GM19372 (cell line): ENCODE data around the gene PCDHGB5.
"Not testable (repeated sequence)": the region's sequence is repeated elsewhere in the genome, so short reads cannot be mapped to it uniquely, and the experiment has no call there.

Source experiments
- ATAC-seq: cut with Tn5 transposase; IDR thresholded peaks from one replicate; pipeline ENCODE4 v1.9.1; 2021; ENCODE audit warnings: mild to moderate bottlenecking, low read depth, moderate library complexity; ENCODE audit not compliant: unreplicated experiment

PCDHGB5 gene

DNA sequence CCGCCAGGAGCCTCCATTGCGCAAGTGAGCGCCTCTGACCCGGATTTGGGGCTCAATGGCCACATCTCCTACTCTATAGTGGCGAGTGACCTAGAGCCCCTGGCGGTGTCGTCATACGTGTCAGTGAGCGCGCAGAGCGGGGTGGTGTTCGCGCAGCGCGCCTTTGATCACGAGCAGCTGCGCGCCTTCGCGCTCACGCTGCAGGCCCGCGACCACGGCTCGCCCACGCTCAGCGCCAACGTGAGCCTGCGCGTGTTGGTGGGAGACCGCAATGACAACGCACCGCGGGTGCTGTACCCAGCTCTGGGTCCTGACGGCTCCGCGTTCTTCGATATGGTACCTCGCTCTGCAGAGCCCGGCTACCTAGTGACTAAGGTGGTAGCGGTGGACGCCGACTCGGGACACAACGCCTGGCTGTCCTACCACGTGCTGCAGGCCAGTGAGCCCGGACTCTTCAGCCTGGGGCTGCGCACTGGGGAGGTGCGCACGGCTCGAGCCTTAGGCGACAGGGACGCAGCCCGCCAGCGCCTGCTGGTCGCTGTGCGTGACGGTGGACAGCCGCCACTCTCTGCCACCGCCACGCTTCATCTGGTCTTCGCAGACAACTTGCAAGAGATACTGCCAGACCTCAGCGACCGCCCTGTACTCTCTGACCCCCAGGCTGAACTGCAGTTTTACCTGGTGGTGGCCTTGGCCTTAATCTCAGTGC, 12.0 kb downstream of the PCDHGB5 start:
- no peak for ATAC-seq

DNA sequence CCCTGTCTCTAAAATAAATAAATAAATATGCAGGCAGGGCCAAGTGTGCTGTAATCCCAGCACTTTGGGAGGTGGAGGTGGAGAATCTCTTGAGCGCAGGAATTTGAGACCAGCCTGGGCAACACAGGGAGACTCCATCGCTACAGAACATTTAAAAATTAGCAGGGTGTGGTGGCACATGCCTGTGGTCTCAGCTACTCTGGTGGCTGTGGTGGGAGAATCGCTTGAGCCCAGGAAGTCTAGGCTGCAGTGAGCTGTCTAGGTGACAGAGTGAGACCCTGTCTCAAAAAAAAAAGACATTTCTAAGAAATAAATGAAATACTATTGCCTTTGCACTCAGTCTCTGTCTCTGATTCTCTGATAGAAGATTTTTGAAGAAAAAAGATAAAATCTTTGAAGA, 13.8 kb downstream of the PCDHGB5 start:
- no peak for ATAC-seq

DNA sequence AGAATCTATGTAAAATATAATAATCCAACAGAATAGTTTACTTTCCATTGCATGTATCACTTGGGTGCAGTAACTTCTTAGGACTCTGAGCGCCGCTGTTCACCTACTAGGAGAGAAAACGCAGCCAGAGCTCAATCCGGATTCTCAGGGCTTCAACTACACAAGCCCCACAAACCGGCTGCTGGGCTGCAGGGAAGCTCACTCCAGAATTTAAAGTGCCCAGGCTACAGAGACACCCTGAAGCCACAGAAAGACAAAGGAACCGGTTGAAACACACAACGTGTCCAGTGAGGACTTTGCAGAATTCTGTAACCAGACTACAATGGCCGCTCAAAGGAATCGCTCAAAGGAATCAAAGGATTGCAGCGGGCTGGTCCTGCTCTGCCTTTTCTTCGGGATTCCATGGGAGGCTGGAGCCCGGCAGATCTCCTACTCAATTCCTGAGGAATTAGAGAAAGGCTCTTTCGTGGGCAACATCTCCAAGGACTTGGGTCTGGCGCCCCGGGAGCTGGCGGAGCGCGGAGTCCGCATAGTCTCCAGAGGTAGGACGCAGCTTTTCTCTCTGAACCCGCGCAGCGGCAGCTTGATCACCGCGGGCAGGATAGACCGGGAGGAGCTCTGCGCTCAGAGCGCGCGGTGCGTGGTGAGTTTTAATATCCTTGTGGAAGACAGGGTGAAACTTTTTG, 15.2 kb downstream of the PCDHGB5 start, which contains the start of gene PCDHGA10:
Gene PCDHGA10 (plus strand): TSS at position 134 of the 686 bp plus-strand sequence. CDS start 189 bp downstream, at position 323.
- ATAC-seq = peak; percentile 92

DNA sequence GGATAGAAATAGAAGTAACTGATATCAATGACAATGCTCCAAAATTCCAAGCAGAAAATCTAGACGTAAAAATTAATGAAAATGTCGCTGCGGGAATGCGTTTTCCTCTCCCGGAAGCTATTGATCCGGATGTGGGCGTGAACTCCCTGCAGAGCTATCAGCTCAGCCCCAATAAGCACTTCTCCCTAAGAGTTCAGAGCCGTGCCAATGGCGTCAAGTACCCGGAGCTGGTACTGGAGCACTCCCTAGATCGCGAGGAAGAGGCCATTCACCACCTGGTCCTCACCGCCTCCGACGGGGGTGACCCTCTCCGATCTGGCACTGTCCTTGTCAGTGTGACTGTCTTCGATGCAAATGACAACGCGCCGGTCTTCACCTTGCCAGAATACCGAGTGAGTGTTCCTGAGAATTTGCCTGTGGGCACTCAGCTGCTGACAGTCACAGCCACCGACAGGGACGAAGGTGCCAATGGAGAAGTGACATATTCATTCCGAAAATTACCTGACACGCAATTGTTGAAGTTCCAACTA, 15.9 kb downstream of the PCDHGB5 start:
- ATAC-seq = no peak

DNA sequence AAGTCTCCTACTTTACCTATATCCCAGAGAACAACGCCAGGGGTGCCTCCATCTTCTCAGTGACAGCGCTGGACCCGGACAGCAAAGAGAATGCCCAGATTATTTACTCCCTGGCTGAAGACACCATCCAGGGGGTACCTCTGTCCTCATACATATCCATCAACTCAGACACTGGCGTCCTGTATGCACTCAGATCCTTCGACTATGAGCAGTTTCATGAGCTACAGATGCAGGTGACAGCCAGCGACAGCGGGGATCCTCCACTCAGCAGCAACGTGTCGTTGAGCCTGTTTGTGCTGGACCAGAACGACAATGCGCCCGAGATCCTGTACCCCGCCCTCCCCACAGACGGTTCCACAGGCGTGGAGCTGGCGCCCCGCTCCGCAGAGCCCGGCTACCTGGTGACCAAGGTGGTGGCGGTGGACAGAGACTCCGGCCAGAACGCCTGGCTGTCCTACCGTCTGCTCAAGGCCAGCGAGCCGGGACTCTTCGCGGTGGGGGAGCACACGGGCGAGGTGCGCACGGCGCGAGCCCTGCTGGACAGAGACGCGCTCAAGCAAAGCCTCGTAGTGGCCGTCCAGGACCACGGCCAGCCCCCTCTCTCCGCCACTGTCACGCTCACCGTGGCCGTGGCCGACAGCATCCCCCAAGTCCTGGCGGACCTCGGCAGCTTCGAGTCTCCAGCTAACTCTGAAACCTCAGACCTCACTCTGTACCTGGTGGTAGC, 17.0 kb downstream of the PCDHGB5 start:
- ATAC-seq = not testable (repeated sequence)

DNA sequence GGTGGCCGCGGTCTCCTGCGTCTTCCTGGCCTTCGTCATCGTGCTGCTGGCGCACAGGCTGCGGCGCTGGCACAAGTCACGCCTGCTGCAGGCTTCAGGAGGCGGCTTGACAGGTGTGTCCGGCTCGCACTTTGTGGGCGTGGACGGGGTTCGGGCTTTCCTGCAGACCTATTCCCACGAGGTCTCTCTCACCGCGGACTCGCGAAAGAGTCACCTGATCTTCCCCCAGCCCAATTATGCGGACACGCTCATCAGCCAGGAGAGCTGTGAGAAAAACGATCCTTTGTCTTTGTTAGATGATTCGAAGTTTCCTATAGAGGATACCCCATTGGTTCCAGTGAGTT, 17.5 kb downstream of the PCDHGB5 start:
- ATAC-seq = not testable (repeated sequence)

DNA sequence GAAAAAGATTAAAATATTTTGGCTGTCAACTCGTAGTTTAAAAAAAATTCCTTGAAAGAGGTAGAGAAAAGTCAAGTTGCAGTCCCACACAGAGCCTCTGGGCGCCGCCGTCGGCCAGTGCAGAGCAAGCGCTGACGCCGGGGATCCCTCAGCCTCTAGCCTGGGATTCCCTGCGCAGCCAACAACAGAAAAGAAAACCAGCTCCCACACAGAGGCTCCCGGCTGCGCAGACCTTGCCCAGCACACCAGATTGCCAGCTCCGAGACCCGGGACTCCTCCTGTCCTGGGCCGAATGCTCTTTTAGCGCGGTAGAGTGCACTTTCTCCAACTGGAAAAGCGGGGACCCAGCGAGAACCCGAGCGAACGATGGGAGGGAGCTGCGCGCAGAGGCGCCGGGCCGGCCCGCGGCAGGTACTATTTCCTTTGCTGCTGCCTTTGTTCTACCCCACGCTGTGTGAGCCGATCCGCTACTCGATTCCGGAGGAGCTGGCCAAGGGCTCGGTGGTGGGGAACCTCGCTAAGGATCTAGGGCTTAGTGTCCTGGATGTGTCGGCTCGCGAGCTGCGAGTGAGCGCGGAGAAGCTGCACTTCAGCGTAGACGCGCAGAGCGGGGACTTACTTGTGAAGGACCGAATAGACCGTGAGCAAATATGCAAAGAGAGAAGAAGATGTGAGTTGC, 19.9 kb downstream of the PCDHGB5 start, which contains the start of gene PCDHGB7:
Gene PCDHGB7 (plus strand): TSS at position 184 of the 679 bp plus-strand sequence. CDS start 183 bp downstream, at position 367.
- ATAC-seq = not testable (repeated sequence)

DNA sequence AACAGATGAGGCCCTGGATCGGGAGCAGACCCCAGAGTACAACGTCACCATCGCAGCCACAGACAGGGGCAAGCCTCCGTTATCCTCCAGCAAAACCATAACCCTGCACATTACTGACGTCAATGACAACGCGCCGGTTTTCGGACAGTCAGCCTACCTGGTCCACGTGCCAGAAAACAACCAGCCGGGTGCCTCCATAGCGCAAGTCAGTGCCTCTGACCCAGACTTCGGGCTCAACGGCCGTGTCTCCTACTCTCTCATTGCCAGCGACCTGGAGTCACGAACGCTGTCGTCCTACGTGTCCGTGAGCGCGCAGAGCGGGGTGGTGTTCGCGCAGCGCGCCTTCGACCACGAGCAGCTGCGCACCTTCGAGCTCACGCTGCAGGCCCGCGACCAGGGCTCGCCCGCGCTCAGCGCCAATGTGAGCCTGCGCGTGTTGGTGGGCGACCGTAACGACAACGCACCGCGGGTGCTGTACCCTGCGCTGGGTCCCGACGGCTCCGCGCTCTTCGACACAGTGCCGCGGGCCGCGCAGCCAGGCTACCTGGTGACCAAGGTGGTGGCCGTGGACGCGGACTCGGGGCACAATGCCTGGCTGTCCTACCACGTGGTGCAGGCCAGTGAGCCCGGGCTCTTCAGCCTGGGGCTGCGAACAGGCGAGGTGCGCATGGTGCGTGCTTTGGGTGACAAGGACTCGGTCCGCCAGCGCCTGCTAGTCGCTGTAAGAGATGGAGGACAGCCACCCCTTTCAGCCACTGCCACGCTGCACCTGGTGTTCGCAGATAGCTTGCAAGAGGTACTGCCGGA, 21.5 kb downstream of the PCDHGB5 start:
- ATAC-seq = no peak

DNA sequence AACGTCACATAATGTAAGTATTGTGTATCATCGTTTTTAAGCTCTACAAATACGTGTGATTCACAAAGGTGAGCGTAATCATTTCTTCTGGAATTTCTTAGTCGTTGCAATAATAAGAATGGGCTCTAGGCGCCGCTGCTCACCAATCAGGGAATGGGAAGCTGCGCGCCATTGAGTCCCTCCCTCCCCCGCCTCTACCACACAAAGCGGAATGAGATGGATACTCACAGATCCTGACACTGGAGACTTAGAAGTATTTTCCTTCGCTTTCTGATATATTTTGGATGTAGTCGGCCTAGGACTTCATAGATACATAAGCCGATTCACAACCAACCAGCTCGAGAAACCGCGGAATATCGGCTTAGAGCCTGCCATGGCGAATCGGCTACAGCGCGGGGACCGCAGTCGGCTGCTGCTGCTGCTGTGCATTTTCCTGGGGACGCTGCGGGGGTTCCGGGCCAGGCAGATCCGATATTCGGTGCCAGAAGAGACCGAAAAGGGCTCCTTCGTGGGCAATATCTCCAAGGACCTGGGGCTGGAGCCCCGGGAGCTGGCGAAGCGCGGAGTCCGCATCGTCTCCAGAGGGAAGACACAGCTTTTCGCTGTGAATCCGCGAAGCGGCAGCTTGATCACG, 23.2 kb downstream of the PCDHGB5 start, which contains the start of gene PCDHGA11:
Gene PCDHGA11 (plus strand): TSS at position 197 of the 634 bp plus-strand sequence. CDS start 177 bp downstream, at position 374.
- no peak for ATAC-seq

DNA sequence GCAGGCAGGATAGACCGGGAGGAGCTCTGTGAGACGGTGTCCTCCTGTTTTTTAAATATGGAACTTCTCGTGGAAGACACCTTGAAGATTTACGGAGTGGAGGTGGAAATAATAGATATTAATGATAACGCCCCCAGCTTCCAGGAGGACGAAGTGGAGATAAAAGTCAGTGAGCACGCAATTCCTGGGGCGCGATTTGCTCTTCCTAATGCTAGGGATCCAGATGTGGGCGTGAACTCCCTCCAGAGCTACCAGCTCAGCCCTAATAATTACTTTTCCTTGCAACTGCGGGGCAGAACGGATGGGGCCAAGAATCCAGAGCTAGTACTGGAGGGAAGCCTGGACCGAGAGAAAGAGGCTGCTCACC, 23.7 kb downstream of the PCDHGB5 start:
- ATAC-seq = no peak

DNA sequence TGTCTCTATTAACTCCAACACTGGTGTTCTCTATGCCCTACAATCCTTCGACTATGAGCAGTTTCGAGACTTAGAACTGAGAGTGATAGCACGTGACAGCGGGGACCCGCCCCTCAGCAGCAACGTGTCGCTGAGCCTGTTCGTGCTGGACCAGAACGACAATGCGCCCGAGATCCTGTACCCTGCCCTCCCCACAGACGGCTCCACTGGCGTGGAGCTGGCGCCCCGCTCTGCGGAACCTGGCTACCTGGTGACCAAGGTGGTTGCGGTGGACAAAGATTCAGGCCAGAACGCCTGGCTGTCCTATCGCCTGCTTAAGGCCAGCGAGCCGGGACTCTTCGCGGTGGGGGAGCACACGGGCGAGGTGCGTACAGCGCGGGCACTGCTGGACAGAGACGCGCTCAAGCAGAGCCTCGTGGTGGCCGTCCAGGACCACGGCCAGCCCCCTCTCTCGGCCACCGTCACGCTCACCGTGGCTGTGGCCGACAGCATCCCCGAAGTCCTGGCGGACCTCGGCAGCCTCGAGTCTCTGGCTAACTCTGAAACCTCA, 25.1 kb downstream of the PCDHGB5 start:
- no peak for ATAC-seq

DNA sequence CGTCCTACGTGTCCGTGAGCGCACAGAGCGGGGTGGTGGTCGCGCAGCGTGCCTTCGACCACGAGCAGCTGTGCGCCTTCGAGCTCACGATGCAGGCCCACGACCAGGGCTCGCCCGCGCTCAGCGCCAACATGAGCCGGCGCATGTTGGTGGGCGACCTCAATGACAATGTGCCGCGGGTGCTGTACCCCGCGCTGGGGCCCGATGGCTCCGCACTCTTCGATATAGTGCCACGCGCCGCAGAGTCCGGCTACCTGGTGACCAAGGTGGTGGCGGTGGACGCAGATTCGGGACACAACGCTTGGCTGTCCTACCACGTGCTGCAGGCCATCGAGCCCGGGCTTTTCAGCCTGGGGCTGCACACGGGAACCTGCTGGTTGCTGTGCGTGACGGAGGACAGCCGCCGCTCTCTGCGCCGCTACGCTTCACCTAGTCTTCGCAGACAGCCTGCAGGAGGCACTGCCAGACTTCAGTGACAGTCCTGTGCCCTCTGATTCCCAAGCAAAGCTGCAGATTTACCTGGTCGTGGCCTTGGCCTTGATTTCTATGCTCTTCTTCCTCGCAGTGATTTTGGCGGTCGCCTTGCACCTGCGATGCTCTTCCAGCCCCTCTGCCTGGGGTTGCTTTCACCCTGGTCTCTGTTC, 30.2 kb downstream of the PCDHGB5 start:
- ATAC-seq = no peak

DNA sequence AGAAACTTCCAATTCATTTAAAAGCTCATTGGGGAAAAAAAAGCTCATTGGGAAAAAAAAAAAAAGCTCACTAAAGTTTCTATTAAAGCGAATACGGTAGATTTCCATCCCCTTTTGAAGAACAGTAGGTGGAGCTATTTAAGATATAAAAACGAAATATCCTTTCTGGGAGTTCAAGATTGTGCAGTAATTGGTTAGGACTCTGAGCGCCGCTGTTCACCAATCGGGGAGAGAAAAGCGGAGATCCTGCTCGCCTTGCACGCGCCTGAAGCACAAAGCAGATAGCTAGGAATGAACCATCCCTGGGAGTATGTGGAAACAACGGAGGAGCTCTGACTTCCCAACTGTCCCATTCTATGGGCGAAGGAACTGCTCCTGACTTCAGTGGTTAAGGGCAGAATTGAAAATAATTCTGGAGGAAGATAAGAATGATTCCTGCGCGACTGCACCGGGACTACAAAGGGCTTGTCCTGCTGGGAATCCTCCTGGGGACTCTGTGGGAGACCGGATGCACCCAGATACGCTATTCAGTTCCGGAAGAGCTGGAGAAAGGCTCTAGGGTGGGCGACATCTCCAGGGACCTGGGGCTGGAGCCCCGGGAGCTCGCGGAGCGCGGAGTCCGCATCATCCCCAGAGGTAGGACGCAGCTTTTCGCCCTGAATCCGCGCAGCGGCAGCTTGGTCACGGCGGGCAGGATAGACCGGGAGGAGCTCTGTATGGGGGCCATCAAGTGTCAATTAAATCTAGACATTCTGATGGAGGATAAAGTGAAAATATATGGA, 32.8 kb downstream of the PCDHGB5 start, which contains the start of gene PCDHGA12:
Gene PCDHGA12 (plus strand): TSS at position 176 of the 782 bp plus-strand sequence. CDS start 253 bp downstream, at position 429.
- peak; percentile 89 for ATAC-seq

DNA sequence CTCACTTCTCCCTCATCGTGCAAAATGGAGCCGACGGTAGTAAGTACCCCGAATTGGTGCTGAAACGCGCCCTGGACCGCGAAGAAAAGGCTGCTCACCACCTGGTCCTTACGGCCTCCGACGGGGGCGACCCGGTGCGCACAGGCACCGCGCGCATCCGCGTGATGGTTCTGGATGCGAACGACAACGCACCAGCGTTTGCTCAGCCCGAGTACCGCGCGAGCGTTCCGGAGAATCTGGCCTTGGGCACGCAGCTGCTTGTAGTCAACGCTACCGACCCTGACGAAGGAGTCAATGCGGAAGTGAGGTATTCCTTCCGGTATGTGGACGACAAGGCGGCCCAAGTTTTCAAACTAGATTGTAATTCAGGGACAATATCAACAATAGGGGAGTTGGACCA, 33.5 kb downstream of the PCDHGB5 start:
- no peak for ATAC-seq

DNA sequence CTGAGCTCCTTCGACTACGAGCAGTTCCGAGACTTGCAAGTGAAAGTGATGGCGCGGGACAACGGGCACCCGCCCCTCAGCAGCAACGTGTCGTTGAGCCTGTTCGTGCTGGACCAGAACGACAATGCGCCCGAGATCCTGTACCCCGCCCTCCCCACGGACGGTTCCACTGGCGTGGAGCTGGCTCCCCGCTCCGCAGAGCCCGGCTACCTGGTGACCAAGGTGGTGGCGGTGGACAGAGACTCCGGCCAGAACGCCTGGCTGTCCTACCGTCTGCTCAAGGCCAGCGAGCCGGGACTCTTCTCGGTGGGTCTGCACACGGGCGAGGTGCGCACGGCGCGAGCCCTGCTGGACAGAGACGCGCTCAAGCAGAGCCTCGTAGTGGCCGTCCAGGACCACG, 34.6 kb downstream of the PCDHGB5 start:
- ATAC-seq = not testable (repeated sequence)

DNA sequence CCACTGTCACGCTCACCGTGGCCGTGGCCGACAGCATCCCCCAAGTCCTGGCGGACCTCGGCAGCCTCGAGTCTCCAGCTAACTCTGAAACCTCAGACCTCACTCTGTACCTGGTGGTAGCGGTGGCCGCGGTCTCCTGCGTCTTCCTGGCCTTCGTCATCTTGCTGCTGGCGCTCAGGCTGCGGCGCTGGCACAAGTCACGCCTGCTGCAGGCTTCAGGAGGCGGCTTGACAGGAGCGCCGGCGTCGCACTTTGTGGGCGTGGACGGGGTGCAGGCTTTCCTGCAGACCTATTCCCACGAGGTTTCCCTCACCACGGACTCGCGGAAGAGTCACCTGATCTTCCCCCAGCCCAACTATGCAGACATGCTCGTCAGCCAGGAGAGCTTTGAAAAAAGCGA, 35.0 kb downstream of the PCDHGB5 start:
- not testable (repeated sequence) for ATAC-seq

DNA sequence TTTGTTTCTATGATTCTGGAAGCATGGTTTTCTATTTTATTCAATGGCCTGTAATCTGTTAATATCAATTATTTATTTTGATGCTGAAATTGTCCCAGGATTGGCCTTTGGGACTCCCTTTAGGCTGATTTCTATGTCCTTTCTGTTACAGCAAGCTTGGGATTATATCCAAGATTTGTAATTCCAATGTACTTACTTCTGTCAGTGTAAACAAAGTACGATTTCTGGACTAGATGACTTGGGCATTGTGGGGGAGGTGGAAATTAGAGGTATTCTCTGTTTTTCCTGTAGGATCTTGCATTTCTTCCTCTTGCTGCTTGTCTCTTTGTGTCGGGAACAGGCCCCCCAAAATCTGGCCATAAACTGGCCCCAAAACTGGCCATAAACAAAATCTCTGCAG, 36.3 kb downstream of the PCDHGB5 start:
- ATAC-seq = no peak
